ENCODE results near the gene GLI3.
A peak's percentile ranks its signal among the peaks of the same experiment; 100 is the strongest.

Gene GLI3

DNA sequence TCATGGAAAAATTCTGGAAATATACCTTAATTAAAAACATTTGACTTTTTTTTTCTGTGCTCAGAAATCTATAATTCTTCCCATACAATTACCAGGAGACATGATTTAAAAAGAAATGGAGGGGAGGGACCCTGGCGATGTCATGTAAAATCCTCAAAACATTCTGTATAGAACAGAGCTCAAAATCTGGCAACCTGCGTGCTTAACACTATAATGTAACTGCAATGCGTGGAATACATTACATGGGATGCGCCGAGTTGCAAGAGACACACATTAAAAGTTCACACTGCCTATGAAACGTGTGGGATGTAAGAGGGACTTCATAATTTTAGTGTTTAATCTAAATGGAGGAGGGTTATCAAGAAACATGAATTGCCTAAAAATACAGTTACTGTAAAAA, 215.0 kb downstream of the GLI3 start:
- DNase-seq, result no peak

DNA sequence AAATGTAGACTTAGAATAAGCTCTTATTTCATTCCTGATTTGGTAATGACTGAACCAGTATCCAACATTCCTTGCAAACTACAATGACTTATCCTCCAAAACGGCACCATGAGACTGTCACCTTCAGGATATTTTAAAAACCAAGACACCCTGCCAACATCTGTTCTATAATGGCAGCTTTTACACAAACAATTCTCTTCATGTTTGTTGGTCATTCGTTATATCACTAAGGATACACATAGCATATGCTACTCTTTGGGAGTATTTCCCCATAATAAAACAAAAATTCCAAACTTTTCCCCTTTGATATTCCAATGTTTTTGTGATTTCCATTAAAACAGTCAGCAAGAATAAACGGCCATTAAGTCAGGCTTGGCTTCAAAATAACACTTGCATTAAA, 215.4 kb downstream of the GLI3 start:
- DNase-seq, result no peak

- DNase-seq, result no peak
Observed at GRCh38 chr7:42020061-42020460, 216.9 kb downstream of the GLI3 start.

- DNase-seq, result peak in 1 of 3 donors; percentile 0
Observed at GRCh38 chr7:42017349-42017986, 219.5 kb downstream of the GLI3 start.

- no peak for DNase-seq
Observed at GRCh38 chr7:42016517-42016916, 220.5 kb downstream of the GLI3 start.

GRCh38 chr7:42014625-42015618, 222.1 kb downstream of the GLI3 start:
- peak; percentile 66 to 71 (median 68) for DNase-seq

DNA sequence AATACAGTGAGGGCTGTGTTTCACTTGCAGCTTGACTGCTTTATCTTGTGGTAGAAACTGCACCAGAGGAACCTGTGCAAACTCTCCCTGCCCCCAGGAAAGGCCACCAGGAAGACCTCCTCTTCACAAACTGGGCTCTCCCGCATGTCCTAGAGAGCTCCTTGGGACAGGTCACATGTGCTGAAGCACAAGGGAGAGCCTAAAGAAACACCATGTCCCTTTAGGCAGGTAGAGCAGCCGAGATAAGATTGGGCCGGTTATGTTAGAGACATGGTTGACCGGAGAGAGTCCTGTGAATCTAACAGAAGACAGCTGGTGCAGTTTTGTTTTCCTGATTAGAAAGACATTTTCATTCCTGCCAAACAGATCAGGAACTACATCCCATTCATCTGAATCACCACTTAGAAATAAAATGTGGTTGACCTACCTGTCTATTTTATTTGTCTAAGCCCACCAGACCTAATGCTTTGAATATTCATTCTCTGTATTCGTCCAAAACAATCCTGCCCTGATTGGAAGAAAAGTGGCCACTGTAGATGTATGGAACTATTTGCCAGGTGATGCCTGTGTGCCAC, 224.1 kb downstream of the GLI3 start:
- DNase-seq, result no peak

GRCh38 chr7:42012313-42012712, 224.7 kb downstream of the GLI3 start:
- no peak for DNase-seq

- no peak for DNase-seq
Observed at GRCh38 chr7:42011846-42012245, 225.2 kb downstream of the GLI3 start.

- no peak for DNase-seq
Observed at GRCh38 chr7:42010751-42011150, 226.3 kb downstream of the GLI3 start.

GRCh38 chr7:42006801-42007513, 230.1 kb downstream of the GLI3 start:
- no peak for DNase-seq

DNA sequence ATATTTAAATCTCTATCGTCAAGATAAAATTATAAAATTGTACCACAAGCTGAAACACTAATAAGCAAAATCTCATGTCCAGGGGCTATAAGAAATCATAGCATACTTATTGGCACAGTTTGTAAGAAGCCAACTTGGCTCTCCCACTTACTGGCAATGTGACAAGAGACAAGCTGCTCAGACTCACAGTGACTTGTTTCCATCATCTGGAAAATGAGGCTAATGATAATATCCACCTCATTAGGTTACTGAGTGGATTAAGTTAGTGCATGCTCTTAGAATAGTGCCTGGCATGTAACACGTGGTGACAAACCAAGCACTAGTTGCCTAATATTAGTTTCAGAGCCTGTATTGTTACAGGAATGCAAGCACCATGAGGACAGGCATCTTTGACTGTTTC, 234.4 kb downstream of the GLI3 start:
- no peak for DNase-seq

- DNase-seq, result no peak
Observed at GRCh38 chr7:41999736-42000283, 237.2 kb downstream of the GLI3 start.

DNA sequence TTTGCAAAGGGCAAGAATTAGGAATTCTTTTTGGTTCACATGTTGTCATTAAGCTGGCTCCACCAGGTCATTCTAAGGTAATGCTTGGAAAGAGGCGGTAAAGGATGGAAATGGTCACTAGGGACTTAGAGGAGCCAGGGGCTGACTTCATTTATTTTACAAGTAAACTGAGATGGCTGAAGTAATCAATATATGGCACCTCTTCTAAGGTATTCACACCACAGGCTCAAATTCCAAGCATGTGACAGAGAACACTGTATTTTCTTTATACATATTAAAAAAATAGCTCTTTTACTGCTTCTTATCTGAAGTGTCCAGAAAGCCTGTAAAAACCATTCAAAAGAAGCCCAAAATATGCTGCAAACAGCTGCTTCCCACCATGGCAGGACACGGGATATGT, 239.0 kb downstream of the GLI3 start:
- DNase-seq, result no peak

GRCh38 chr7:41997151-41997550, 239.9 kb downstream of the GLI3 start:
- DNase-seq, result no peak

GRCh38 chr7:41996381-41997035, 240.5 kb downstream of the GLI3 start:
- no peak for DNase-seq

- no peak for DNase-seq
Observed at GRCh38 chr7:41995632-41996271, 241.3 kb downstream of the GLI3 start.

DNA sequence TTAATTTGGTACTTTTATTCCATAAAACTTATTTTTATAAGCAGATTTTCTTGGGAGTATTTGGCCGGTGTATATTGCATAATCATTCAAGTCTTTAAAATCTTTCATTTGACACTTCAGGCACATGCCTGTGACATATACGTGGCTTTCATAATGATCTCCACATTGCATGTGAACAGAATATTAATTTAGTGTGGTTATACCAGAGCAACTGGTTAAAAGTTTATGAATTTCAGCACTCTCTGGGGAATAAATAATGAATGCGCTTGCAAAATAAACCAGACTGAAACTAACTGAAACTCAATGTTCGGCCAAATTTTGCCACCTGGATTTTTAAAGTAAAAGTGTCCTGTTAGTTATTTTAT, 242.3 kb downstream of the GLI3 start:
- DNase-seq, result no peak

- peak in 1 of 3 donors; percentile 33 for DNase-seq
Observed at GRCh38 chr7:41994036-41994745, 242.8 kb downstream of the GLI3 start.

DNA sequence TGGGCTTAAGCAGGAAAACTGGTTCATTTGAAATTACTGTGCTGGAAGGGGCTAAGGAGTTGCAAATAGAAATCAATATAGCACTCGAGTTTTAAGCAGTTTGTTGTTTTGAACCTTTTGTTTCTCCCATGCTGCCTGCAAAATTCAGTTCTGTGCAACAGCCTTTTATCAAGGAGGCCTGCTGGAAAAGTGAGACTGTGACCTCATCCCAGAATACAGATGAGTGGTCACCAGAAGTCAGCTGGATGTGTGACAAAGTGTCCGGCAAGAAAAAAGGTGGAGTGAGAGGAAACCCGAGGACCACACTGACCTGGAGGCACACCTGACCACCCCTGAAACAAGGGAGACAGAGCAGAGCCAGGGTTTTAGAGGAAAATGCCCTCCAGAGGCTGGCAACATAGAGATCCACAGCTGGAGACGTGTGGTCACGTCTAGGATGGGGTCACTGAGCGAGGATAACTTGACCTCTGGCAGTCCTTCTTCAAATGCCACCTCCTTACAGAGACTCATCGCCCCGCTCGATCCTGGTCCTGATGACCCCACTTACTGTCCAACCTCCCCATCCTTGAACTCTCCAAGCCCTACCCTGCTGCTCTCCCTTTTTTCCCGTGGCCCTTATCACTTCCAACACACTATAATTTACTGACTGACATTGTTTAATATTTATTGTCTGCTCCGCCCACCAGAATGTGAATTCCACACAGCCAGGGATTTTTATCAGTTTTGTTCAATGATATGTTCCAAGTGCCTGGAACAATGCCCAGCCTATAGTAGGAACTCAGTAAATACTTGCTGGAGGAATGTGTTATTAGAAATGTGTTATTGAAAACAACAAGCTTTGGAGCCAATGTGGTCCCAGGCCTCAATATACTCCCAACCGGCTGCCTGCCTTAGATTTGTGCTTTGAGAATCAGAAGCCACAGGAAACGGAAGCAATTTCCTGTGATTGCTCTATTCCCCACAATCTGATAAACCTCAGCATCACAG, 243.8 kb downstream of the GLI3 start:
- DNase-seq, result no peak
